HG03139 (cell line): Measurements from ENCODE around the gene ACYP2.
"Not testable (repeated sequence)": the region's sequence is repeated elsewhere in the genome, so short reads cannot be mapped to it uniquely, and the experiment has no call there.

Experiments
- ATAC-seq: cut with Tn5 transposase; IDR thresholded peaks from one replicate; pipeline ENCODE4 v1.9.1; 2021; ENCODE audit not compliant: unreplicated experiment

ACYP2 gene

DNA sequence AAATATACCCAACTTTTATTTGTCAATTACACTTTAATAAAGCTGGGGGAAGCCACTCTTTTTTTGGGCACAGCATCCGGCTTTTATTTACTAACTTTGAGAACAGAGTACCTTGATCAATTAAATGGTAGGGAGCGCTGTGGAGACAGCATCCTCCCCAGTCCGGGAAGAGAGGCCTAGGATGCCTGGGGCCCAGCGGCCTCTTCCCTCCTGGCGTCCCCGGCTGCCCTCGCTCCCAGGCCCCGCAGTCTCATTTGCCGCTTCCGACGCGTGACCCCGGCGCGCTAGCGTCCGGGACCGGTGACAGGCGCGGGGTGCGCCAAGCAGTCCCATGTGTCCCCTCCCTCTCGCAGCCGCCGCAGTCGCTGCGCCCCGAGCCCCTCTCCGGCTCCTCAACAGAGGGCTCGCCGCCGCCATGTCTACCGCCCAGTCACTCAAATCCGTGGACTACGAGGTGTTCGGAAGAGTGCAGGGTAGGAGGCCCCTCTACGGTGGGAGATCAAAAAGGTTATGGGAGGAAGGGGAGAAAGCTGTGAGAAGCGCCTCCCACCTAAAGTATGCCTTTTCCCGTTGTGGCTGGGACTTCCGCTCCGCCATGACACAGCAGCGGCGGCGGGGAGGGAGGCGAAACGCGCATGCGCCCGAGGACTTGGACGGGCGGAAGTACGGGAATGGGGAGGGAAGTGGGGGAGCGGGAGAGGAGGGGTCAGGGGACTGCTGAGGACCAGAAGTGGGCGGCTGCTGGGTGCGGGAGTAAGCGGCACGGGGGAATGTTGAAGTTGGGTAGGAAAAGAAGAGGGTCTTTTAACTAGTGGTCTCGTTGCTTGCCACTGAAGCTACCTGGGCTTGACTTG, at the start of gene ACYP2:
ACYP2 (plus strand) TSS at position 332 of the 854 bp plus-strand sequence.
- peak; percentile 82 for ATAC-seq

DNA sequence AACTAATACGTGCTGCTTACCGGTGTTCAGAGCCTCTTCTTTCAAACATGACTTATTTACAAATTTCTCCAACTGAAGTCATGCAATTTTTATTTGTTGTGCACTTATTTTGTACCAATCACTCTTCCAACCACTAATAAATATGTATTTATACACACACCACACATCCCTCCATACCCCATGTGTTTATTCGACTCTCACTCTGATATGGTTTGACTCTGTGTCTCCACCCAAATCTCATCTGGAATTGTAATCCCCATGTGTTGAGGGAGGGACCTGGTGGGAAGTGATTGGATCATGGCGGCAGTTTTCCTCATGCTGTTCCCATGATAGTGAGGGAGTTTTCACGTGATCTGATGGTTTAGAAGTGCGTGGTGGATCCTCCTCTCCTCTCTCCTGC, 49.5 kb upstream of the ACYP2 start:
- ATAC-seq = no peak

DNA sequence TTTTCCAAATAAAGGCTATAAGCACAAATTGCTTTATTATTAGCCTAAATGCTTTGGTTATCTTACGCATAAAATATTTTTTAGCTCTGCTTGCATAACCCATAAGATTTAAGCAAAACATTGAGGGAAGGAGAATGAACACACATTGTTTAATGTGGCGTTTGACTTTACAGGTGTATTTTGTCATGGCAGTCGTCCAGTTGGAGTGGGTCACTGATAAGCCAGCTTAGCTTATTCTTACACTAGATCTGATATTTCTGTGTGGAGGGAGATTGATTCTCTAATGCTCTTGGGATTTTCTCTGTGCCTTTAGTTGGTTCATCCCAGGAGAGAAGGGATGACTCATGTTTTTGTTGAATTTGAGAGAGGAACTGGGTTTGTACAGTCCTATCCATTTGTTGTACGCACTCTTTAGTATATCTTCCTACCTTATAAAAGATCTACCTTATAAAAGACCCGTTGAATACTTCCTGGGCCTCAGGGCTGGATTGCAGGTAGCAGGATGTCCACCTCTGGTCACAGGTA, 47.5 kb upstream of the ACYP2 start:
- ATAC-seq = no peak

DNA sequence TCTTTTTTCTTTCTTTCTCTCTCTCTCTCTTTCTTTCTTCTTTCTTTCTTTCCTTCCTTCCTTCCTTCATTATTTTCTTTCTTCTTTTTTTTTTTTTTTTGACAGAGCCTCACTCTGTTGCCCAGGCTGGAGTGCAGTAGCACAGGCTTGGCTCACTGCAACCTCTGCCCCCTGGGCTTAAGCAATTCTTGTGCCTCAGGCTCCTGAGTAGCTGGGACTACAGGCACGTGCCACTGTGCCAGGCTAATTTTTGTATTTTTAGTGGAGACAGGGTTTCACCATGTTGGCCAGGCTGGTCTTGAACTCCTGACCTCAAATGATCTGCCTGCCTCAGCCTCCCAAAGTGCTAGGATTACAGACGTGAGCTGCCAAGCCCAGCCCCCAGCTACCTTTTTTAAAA, 42.9 kb upstream of the ACYP2 start:
- not testable (repeated sequence) for ATAC-seq

DNA sequence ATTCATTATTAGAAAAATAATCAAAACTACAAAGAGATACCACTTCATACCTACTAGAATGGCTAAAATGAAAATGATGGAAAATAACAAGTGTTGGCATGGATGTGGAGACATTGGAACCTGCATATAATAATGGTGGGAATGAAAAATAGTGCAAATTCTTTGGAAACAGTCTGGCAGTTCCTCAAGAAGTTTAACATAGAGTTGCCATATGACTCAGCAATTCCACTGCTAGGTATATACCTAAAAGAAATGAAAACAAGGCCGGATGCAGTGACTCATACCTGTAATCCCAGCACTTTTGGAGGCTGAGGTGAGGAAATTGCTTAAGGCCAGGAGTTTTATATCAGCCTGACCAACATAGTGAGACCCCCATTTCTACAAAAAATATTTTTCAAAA, 41.6 kb upstream of the ACYP2 start:
- no peak for ATAC-seq

DNA sequence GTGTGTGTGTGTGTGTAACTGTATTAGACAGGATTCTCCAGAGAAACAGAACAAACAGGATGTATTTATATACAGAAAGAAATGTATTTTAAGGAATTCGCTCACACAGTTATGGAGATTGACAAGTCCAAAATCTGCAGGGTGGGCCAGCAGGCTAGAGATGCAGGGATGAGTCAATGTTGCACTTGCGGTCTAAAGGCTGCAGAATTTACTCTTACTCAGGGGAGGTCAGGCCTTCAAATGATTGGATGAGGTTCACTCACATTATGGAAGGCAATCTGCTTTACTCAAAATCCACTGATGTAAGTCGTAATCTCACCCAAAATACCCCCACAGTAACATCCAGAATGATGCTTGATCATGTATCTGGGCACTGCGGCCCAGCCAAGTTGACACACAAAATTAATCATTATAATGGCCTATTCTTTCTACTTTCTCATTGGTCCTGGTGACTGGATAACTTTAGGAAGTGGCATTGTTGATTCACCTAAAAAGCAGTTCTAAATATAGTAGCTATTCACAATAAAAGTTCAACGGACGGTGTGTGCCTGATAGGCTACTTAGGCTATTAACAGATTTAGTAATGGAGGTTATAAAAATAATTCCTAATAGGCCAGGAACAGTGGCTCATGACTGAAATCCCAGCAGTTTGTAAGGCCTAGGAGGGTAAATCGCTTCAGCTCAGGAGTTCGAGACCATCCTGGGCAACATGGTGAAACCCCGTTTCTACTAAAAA, 40.6 kb upstream of the ACYP2 start:
- no peak for ATAC-seq

DNA sequence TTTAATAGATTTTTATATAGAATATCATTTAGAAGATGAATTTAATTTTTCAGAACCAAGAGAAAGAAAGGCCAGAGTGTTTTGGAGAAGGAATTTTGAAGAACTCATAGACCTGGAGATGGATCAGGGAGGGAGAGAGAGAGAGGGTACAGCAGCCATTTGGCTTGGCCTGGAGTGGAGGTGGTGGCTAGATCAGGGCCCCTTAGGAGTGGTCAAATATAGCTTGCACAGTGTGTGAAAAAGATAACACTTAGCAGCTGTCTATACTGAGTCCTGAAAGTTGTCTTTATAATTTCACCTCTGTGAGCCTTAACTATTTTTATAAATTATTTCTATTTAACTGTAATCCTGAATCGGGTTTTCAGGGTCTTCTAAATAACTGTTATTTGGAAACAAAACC, 38.8 kb upstream of the ACYP2 start:
- ATAC-seq = no peak

DNA sequence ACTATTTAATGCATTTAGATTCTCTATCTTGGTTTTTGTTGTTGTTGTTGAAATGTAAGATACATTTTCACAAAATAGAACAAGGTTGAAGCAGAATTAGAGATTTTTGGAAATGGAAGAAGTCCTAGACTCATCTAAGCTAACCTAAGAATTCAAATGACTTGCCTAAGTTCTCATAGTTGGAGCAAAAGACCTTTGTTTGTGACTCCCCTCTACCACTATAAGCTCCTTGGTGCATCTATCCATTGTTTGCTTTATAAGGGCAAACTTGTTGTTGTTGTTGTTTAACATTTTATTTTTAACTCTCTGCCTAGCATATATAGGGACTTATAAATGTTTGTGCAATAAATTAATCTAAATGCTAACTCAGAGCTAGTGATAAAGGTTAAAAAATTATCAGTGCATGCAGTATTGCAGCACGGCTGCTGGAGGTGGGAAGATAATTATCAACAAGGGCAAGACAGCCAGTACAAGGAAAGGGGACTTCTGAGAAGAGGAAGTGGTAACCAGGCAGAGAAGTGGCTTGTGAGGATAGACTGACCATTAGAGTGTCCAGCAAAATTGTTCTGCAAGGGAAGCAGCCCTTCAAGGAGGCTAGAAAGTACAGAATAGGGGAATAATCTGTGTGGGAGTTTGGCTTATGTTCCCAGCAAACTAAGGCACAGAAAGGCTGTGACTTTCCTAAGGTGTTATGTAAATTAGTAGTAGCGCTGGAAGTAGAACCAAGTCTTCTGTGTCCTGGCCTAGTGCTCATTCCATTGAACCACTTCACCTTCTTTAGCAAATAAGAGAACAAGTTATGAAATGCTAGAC, 38.1 kb upstream of the ACYP2 start:
- no peak for ATAC-seq

DNA sequence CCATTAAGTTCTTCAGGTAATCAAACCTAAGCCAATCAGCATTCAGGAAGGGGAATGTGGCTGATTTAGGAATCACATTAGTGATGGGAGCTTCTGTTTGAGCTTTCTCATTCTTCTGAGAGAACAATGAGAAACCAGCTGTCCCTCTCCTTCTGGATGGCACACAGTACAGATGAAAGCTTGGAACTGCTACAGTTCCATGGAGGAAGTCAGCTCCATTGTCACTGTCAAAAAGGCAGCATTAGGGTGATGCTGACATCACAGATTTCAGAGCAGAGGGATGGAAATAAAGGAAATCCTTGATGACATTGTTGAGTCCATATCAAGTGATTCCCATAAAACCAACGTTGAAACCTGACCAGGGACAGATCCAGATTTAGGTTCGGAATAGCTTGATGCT, 36.1 kb upstream of the ACYP2 start:
- no peak for ATAC-seq

DNA sequence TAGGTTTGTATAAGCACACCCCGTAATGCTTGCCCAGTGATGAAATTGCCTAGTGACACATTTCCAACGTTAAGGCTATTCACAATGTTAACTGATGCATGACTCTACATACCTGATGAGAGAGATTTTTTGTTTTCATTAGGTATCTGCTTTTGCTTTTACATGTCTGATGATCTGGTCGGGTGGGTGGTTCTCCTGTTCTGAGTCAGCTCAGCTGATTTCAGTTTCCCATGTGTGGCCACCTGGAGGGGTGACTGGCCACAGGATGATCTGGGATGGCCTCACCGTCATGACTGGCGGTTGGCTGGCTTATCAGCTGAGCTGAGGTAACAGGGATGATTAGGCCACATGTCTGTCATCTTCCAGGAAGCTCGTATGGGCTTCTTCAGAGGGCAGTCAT, 33.8 kb upstream of the ACYP2 start:
- peak; percentile 97 for ATAC-seq

DNA sequence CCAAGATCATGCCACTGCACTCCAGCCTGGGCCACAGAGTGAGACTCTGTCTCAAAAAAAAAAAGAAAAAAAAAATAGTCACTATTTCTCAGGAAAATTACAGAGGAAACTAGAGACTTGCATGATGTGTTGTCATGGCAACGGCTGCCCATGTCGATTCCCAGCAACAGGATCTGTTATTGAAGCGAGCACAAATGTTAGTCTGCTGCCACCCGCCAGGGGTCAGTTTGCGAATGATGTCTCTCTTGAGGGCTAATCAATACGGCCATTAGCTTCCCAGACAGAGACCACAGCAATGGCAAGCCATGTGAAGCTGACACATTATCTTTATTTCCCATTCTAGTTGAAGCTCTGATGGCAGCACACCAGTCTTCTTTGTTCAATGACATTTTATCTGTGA, 32.4 kb upstream of the ACYP2 start:
- ATAC-seq = no peak

DNA sequence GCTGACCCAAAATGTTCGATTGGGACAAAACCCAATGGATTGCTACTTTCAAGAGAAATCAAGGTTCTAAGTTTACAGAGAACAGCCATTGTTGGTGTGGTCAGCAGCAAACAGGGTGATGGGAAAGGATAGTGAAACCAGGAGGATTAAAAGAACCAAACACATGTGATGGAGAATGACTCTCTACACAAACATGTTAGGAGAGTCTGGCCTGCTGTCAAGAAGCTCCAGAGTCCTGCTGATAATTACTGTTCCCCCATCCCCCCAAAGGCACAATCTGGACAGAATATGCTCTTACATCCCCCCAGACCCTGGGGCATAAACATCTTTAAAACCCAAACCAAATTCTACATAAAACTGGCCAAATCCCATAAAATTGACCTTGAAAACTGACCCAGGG, 32.0 kb upstream of the ACYP2 start:
- ATAC-seq = no peak

DNA sequence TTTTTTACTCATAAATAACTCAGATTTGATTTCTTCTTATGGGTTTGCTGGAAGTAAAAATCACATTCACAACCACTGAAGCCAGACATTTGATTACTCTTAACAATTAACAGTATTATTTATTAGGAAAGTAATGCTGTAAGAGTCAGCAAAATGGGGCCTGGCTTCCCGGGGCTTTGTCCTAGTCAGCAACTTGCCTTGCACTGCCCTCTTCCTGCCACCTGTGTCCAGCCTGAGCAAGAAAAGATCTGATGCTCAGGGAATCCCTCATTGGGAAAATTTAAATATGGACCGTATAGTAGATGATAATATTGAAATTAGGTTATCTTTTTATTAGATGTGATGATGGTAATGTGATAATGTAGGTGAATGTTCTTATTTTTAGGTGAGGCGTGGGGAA, 30.8 kb upstream of the ACYP2 start:
- no peak for ATAC-seq

DNA sequence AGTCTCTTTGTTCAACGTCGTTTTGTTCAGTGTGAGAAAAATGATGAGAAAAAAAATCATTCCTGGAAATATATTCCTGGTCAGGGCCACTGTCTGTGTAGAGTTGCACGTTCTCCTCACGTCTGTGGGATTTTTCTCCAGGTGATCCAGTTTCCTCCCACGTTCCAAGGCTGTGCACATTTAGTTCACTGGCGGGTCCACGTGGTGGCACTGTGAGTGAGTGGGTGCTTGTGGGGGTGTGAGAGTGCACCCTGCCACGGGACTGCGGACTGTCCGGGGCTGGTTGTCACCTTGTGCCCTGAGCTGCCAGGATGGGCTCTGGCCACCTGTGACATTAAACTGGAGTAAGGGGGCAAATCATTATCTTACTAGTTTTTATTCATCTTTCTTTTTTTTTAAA, 30.3 kb upstream of the ACYP2 start:
- ATAC-seq = no peak

DNA sequence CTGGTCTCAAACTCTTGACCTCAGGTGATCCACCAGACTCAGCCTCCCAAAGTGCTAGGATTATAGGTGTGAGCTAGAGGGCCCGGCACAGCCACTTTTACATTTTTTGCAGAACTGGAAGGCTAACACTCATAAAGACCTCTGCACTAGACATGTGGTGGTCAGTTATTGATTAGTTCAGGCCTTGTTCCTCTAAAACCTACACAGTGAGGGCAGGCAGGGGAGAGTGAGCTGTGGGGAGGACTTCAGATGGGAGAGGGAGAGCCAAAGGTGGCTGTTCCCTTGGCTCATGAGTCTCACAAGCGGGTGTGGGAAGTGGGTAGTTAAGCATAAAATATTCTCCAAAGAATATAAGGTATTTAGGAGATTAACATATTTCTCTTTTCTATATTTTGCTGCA, 29.3 kb upstream of the ACYP2 start:
- no peak for ATAC-seq

DNA sequence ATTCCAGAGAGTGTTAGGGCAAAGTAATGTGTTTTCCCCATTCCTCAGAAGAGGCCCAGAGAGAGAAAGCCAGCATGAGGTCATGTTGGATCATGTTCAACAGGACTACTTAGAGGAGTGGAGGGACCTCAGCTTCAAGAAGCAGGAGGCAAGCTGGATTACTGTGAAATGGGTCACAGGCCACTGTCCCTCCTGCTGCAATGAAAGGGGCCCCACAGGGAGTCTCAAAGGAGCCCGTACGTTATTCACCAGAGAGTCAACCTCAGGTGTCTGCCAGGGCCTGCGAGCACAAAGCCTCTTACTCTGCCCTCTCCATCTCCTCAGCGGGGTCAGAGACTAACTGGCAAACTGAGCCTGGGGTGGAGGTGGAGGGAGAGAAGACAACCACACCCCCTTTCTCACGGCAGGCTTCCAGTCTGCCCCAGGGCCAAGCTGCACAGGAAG, 27.2 kb upstream of the ACYP2 start:
- ATAC-seq = no peak

DNA sequence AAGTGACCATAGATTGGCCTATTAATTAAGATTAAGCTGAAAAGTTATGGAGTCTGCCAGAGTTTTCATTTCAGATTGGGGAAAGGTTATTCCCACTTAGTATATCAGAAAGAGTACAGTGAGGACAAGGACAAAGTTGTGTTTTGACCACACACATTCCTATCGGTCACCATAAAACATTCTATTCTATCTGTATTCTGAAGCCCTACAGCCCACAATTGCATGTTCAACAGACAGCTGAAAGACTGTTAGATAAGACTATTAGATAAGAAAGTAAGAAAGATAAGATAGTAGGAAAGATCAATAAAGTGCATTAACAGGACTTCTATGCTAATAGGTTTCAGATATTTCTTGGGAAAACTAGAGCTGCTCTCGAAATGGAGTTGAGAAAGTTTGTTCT, 26.7 kb upstream of the ACYP2 start:
- no peak for ATAC-seq

DNA sequence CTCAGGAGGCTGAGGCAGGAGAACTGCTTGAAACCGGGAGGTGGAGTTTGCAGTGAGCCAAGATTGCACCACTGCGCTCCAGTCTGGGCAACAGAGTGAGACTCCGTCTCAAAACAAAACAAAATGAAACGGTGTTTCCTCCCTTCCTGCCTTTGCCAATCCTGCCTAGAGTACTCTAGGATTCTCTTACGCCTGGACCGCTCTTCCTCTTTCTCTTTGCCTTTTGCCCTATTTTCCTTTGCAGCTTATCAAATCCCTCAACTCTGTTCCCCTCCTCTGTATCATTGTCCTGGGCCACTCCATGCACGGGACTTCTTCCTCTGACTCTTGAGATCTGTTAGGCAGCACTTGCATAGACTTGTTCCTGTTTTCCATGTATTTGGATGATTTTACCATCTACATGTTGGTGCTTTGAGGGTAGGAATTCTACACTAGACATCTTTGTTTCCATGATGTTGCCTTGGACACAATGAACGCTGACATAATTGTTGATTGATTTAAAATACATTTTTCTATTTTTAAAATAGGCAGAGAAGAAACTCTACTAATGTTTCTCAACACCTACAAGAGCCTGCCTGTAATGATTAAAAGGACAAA, 24.8 kb upstream of the ACYP2 start:
- no peak for ATAC-seq

DNA sequence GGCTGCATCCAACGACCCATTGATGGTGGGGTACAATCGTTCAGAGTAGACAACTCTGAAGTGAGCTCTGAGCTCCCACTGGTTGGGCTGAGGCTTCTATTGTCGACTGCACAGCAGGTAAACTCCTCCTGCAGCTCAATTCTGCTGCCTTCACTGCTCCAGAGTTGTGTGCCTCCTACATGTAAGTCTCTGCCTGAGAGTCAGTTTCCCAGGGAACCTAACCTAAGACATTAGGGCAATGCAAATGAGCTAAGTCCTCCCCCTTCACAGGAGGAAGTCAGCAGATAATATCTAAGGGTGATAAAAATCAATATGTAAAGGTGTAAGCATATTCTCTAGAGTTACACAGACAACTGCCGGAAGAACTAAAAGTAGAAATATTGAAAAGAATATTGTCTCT, 22.5 kb upstream of the ACYP2 start:
- peak; percentile 56 for ATAC-seq

DNA sequence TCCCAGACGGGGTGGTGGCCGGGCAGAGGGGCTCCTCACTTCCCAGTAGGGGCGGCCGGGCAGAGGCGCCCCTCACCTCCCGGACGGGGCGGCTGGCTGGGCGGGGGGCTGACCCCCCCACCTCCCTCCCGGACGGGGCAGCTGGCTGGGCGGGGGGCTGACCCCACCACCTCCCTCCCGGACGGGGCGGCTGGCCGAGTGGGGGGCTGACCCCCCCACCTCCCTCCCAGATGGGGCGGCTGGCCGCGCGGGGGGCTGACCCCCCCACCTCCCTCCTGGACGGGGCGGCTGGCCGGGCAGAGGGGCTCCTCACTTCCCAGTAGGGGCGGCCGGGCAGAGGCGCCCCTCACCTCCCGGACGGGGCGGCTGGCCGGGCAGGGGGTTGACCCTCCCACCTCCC, 20.0 kb upstream of the ACYP2 start:
- not testable (repeated sequence) for ATAC-seq

DNA sequence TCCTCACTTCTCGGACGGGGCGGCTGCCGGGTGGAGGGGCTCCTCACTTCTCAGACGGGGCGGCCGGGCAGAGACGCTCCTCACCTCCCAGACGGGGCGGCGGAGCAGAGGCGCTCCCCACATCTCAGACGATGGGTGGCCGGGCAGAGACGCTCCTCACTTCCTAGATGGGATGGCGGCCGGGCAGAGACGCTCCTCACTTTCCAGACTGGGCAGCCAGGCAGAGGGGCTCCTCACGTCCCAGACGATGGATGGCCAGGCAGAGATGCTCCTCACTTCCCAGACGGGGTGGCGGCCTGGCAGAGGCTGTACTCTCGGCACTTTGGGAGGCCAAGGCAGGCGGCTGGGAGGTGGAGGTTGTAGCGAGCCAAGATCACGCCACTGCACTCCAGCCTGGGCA, 19.3 kb upstream of the ACYP2 start:
- ATAC-seq = not testable (repeated sequence)
